Testis (tissue), 2 donors: Measurements from ENCODE around the gene RBM4.
"Not testable (repeated sequence)": the region's sequence is repeated elsewhere in the genome, so short reads cannot be mapped to it uniquely, and the experiment has no call there.

Experiments used
- CTCF ChIP-seq, 3 experiments: fragments of 450-650 bp in 2 of 3; fragments of 200-600 bp in 1 of 3; sonication (generic) in 1 of 3; IDR thresholded peaks; one replicate each; pipeline ENCODE4 v1.5.1; 2016 to 2019; ENCODE audit warnings: antibody characterized with exemption in 3 of 3, mild to moderate bottlenecking in 2 of 3, moderate library complexity in 1 of 3
- POLR2A ChIP-seq: fragments of 450-650 bp; IDR thresholded peaks from one replicate; pipeline ENCODE4 v1.6.1; 2017; ENCODE audit warnings: antibody characterized with exemption, mild to moderate bottlenecking, moderate library complexity

- not testable (repeated sequence) for TF ChIP-seq CTCF (IDR thresholded peaks at IDR 0.05); POLR2A
Measured at GRCh38 chr11:66606608-66607007, 31.9 kb upstream of the RBM4 start.
